ENCODE measurements around the gene RIMS4.

- TF ChIP-seq CTCF (IDR thresholded peaks at IDR 0.05), result no peak
- no peak for TF ChIP-seq POLR2A (IDR thresholded peaks at IDR 0.05)
- no peak for TF ChIP-seq POLR2AphosphoS5 (IDR thresholded peaks at IDR 0.05)
Observed at GRCh38 chr20:44737116-44737515, 73.2 kb downstream of the RIMS4 start.

Measured in prostate gland (tissue), 2 donors.